Activated CD4-positive, CD25-positive, alpha-beta regulatory T cell (primary cell): ENCODE data around the gene RRAS.
"Not testable (repeated sequence)": the region's sequence is repeated elsewhere in the genome, so short reads cannot be mapped to it uniquely, and the experiment has no call there.

Experiments used
- DNase-seq, 4 experiments: peaks; one replicate each; lab custom pipeline; 2025; lab: John Stamatoyannopoulos, UW

Gene RRAS

DNA sequence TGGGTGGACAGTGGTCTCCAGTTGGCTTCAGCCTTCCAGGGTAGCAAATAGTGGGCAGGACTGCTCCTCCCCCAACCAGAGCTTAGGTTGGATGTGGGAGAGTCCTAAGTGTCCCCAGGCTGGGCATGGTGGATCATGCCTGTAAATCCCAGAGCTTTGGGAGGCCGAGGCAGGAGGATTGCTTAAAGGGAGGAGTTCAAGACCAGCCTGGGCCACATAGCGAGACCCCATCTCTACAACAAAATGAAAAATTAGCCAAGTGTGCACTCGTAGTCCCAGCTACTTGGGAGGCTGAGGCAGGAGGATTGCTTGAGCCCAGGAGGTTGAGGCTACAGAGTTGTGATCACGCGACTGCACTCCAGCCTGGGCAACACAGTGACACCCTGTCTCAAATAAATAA is 7.4 kb downstream of the RRAS start:
- DNase-seq, result no peak

DNA sequence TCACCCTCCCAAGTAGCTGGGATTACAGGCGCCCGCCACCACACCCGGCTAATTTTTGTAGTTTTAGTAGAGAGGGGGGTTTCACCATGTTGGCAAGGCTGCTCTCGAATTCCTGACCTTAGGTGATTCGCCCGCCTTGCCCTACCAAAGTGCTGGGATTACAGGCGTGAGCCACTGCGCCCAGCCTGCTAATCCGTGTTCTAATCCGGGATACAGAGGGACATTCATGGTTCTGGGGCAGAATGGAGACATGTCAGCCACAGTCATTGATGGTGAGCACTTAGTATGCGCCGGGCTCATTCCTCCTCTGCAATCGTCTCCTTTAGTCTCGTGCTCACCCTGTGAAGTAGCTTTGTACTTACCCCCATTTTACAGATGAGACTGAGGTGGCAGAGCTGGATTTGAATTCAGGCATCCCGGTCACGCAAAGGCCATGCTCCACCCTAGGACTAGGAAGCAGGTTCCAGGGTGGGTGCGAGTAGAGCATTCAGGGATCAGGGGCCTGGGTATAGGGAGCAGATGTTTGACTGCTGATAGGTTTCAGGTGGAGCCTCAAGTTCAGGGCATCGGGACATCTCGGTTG is 8.2 kb downstream of the RRAS start:
- DNase-seq, result no peak

DNA sequence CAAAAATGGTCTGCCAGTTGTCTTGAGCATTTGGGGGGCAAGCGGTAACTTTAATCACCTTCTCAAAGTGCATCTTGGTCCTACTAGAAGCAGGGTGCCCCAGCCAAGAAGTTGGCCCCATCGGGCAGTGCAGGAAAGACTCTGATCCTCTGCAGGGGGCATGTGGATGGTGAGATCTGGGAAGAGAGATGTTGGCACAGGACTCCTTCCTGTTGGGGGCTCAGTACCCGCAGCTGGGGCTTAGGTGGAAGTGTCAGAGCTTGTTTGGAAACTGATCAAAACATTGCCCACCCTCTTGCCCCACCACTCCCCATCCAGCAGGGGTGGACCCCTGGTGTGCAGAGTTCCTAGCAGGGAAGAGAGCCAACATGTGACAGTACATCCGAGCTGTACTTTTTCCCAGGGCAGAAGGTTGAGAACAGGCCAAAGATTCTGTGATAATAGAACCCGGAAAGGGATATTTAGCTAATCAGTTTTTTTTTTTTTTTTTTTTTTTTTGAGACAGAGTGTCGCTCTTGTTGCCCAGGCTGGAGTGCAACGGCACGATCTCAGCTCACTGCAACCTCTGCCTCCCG is 8.8 kb downstream of the RRAS start:
- DNase-seq, result no peak

DNA sequence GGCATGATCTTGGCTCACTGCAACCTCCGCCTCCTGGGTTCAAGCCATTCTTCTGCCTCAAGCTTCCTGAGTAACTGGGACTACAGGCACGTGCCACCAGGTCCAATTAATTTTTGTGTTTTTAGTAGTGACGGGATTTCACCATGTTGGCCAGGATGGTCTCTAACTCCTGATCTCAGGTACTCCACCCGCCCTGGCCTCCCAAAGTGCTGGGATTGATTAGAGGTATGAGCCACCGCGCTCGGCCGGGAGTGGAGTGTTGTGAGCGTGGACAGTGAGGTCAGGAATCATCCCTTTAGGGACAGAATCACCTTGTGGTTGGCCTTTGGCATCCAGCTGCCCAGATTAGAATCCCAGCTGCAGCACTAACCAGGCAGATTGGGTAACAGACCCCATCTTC is 10.3 kb downstream of the RRAS start:
- DNase-seq, result no peak

DNA sequence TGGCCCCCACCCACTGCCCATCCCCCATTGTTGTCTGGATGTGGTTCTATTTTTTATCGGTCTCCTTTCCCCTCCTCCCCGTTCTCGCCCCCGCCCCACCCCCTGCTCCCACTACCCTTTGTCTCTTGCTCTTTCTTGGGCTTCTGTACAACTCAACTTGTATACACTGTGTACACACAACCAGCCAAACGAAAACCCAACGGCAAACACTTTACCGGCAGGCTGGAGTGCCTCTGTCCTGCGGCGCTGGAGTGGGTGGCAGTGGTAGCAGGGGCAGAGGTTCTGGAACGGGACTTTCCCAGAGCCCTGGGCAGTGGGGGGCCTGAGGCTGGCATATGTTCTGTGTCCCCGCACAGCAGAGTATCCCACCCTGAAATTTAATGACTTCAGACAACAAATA is 13.7 kb downstream of the RRAS start:
- DNase-seq, result no peak

DNA sequence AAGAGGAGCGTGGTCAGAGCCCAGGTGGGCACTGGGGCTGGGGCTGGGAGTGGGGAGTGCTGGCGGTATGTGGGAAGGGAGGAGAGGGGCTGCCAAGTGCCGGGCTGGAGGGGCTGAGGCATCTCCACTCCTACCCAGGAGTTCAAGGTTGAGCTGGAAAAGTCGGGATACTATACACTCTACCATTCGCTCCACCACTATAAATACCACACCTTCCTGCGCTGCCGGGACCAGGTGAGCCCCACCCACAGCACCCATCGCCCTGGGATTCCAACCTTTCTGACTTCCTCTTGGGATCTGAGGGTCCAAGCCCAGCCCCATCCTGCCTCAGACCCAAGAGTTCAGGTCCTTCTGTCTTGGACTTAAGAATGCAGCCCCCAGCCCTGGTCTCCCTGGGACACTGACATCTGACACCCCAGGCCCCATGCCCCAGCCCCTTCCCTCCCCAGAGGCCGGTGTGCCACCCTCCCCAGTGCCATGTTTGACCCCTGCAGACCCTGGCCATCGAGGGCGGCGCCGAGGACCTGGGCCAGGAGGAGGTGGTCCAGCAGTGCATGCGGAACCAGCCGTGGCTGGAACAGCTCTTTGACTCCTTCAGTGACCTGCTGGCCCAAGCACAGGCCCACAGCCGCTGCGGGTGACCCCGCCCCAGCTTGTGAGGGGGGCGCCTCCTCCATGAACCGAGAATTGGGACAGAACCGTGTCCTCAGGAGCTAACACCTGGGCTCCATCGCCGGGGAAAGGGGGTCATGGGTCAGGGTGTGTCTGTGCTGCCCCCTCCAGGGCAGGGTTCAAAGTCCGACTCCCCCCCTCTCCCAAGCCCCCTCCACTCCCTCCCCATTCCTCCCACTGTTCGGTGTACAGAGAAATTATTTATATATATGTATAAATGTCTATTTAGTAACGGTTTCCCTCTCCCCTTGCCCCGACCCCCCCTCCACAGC is 14.7 kb downstream of the RRAS start:
- DNase-seq, result no peak

DNA sequence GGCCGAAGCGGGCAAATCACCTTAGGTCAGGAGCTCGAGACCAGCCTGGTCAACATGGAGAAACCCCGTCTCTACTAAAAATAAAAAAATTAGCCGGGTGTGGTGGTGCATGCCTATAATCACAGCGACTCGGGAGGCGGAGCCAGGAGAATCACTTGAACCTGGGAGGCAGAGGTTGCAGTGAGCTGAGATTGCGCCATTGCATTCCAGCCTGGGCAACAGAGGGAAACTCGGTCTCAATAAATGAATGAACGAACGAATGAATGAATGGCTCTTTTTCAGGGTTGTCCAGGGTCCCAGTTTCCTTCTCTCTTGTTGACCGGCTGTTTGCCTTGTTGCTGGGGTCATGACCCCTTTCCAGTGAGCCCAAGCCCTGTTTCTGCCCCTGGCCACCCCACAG is 22.1 kb downstream of the RRAS start:
- not testable (repeated sequence) for DNase-seq

DNA sequence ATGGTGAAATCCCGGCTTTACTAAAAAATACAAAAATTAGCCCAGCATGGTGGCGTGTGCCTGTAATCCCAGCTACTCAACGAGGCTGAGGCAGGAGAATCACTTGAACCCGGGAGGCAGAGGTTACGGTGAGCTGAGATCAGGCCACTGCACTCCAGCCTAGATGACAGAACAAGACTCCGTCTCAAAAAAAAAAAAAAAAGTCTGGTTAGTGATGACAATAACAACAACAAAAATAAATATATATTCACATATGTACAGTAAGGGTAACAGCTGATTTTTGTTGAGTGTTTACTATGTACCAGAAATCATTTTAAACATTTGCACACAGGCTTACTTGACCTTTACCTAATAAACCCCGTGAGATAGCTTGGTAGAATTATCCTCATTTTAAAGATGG is 23.0 kb downstream of the RRAS start:
- DNase-seq, result no peak

DNA sequence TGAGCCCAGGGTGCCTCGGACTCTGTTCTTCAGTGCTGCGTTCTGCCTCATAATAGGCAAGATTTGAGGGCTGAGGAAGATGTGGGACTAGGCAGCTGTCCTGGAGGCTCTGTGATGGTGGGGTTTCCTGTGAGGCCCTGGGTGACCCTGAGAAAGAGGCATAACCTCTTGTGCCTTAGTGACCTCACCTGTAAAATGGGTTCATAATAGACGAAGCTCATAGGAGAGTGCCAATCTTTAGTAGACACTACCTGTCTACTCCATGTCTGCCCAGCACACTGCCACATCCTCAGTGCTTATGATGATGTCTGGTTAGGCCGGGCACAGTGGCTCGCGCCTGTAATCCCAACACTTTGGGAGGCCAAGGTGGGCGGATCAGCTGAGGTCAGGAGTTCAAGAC is 23.4 kb downstream of the RRAS start:
- no peak for DNase-seq

DNA sequence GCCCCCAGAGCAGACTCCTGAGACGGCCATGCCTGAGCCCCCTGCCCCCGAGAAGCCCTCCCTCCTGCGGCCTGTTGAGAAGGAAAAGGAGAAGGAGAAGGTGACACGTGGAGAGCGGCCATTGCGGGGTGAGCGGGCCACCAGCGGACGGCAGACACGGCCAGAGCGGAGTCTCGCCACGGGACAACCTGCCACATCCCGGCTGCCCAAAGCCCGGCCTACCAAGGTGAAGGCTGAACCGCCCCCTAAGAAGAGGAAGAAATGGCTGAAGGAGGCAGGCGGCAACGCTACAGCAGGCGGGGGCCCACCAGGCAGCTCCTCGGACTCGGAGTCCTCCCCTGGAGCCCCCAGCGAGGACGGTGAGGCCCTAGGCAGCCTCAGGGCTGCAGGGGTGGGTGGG is 24.1 kb downstream of the RRAS start:
- DNase-seq, result no peak

DNA sequence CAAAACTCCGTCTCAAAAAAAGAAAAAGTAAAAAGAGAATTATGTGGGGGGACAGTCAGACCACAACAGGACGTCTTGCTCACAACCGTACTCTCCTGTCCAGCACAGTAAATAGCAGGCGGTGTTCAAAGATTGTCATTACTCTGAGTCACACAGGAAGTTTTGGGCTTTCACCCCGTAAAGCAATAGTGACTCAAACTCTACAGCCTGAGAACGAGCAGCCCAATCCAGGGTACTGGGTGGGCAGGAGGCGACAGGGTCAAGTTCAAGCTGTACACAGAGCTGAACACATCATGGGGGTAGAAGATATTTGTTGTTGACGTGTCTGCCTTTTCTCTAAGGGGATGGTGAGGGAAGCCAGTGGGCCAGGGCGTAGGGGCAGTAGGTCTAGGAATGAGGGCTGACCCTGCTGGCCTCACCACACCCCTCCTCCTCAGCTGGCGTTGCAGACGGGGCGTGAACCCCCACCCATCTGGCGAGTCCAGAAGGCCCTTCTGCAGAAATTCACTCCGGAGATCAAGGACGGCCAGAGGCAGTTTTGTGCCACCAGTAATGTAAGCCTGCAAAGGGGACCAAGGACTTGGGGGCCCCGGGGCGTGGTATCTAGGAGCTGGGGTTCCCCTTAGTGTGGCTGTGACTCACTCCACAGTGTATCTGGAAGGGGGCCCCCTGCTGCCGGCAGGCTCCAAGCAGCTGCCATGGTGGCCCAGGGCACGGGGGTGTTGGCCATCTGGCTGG is 25.7 kb downstream of the RRAS start:
- no peak for DNase-seq

DNA sequence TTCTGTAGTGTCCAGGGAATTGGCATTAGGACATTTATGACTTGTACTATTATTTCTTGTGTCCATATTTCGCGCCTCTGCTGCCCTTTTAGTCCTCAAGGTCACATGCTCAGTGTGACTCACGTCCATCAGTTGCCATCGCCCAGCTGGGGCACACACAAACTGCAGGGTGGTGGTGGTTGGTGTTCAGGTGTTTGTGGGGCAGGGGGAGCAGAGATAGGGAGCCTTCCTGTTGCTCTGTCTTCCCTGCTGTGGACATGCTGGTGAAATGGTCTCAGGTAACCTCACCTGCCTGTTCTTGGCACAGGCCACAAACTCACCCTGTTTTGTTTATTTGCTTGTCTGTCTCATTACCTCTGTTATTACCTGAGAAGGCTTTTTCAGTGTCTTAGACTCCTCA is 26.6 kb downstream of the RRAS start:
- no peak for DNase-seq

DNA sequence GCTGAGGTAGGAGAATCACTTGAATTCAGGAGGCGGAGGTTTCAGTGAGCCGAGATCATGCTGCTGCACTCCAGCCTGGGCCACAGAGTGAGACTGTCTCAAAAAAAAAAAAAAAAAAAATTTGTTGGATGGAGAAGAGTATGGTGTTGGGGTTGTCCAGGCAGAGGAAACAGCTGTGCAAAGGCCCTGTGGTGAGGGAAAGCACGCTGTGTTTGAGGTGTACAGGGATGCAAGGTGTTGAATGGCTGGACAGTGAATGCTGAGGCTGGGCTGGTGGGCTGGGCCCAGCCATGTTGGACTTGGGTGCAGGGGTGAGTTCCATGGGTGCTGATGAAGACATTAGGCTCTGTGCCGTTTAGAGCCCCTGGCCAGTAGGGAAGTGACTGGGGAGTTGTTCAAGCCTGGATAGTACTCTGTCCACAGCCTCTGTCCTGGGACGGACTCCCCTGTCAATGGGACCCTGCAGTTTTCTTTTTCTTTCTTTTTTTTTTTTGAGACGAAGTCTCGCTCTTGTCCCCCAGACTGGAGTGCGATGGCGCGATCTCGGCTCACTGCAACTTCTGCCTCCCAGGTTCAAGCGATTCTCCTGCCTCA is 30.3 kb downstream of the RRAS start:
- no peak for DNase-seq

DNA sequence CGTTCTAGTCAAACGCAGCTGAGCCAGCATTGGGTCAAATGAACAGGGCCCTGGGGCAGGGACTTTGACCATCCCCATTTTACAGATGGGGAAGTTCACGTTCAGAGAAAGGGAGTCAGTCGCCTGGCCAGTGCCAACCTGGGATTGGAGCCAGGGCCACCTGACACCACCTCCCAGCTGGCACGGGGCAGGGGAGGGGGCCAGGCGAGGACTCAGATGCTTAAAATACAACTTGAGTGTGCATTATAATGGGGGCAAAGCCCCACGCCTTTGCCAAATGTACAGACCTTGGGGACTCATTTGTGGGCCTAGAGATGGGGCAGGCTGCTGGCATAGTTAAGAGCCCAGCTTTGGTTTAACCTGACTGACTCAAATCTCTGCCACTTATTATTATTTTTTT is 34.3 kb downstream of the RRAS start:
- no peak for DNase-seq

DNA sequence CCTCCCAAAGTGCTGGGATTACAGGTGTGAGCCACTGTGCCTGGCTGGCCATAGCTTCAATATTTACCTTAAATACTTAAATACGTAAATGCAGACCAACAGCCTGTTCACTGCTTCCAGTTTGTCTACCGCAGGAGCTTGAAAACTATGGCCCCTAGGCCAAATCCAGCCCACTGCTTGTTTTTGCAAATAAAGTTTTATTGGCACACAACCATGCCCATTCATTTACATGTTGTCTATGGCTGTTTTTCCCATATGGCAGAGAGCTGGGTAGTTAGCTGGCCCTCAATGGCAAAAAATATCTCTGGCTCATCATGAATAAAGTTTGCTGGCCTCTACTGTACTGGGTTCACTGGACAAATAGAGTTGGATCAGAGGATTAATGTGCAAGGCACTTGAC is 37.1 kb downstream of the RRAS start:
- DNase-seq, result no peak

DNA sequence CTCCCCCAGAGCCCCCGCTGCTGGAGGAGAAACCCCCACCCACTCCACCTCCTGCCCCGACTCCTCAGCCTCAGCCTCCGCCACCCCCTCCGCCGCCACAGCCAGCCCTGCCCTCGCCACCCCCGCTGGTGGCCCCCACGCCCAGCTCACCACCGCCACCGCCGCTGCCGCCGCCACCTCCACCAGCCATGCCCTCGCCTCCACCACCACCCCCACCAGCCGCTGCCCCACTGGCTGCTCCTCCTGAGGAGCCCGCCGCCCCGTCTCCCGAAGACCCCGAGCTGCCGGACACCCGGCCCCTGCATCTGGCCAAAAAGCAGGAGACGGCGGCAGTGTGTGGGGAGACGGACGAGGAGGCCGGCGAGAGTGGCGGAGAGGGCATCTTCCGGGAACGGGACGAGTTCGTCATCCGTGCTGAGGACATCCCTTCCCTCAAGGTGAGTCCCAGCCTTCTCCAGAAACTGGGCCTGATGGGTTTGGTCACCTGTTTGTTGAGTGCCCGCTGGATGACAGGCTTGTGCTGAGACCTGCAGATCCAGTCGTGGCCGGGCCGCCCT is 38.4 kb downstream of the RRAS start:
- no peak for DNase-seq

DNA sequence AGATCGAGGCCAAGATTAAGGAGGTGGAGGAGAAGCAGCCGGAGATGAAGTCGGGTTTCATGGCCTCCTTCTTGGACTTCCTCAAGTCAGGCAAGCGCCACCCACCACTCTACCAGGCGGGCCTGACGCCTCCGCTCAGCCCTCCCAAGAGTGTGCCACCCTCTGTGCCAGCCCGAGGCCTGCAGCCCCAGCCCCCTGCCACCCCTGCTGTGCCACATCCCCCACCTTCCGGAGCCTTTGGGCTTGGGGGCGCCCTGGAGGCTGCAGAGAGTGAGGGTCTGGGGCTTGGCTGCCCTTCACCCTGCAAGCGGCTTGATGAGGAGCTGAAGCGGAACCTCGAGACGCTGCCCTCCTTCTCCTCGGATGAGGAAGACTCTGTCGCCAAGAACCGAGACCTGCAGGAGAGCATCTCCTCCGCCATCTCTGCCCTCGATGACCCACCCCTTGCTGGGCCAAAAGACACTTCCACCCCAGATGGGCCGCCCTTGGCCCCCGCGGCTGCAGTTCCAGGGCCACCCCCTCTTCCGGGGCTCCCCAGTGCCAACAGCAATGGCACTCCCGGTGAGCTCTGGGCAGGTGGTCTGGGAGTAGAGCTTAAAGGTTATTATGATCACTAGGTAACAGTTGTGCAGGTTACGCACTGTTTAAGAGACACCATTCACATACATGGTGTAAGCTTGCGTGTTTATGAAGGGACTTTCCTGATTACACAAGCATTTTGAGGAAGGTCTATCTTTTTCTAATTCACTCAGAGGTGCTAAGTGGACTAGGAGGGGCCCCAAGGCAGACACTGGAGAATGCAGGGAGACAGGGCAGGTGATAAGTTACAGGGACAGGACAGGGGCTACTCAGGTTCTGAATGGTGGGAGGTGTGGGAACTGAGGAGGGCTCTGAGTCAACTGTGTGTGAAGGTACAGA is 40.3 kb downstream of the RRAS start:
- no peak for DNase-seq

DNA sequence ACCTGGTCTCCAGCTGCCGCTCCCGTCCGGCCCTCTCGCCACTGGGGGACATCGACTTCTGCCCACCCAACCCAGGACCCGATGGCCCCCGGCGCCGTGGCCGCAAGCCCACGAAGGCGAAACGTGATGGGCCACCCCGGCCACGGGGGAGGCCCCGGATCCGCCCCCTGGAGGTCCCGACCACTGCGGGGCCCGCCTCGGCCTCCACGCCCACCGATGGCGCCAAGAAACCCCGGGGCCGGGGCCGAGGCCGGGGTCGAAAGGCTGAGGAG is 42.3 kb downstream of the RRAS start:
- DNase-seq, result no peak

DNA sequence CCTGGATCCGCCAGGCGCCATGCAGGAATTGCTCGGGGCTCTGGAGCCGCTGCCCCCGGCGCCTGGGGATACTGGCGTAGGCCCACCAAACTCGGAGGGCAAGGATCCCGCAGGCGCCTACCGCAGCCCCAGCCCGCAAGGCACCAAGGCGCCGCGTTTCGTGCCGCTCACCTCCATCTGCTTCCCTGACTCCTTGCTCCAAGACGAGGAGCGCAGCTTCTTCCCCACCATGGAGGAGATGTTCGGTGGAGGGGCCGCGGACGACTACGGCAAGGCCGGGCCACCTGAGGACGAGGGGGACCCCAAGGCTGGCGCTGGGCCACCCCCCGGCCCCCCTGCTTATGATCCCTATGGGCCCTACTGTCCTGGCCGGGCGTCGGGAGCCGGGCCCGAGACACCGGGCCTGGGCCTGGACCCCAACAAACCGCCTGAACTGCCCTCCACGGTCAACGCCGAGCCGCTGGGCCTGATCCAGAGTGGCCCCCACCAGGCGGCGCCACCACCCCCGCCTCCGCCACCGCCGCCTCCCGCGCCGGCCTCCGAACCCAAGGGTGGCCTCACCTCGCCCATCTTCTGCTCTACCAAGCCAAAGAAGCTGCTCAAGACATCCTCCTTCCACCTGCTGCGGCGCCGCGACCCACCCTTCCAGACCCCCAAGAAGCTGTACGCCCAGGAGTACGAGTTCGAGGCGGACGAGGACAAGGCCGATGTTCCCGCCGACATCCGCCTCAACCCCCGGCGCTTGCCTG is 42.8 kb downstream of the RRAS start:
- DNase-seq, result no peak

DNA sequence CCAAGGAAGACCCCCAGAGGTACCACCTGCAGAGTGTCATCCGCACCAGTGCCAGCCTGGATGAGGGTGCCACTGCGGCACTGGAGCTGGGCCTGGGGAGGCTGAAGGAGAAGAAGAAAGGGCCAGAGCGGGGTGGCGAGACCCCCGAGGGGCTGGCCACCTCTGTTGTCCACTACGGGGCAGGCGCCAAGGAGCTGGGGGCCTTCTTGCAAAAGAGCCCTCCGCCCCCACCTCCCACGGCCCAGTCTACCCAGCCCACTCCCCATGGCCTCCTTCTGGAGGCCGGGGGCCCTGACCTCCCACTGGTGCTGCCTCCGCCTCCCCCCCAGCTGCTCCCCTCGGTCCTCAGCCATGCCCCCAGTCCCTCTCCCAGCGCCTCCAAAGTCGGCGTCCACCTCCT is 43.5 kb downstream of the RRAS start:
- no peak for DNase-seq
